D721Med (cell line): ENCODE data around the gene IQSEC3.

ENCODE experiments used
- DNase-seq: peaks from one replicate; pipeline ENCODE4 v3.0.0; 2011; ENCODE audit warnings: low spot score; ENCODE audit not compliant: insufficient read length
- FAIRE-seq: peaks from 2 replicates; lab custom pipeline; 2011; peaks lifted over from hg19 to GRCh38; lab: Jason Lieb, UNC
- TF ChIP-seq, protein P1 (sequence below): IDR thresholded peaks from 2 replicates; pipeline ENCODE4 v1.5.1; 2012; ENCODE audit warnings: mild to moderate bottlenecking, control low read depth; ENCODE audit not compliant: insufficient read depth; ENCODE audit errors: missing control alignments

Gene IQSEC3

DNA sequence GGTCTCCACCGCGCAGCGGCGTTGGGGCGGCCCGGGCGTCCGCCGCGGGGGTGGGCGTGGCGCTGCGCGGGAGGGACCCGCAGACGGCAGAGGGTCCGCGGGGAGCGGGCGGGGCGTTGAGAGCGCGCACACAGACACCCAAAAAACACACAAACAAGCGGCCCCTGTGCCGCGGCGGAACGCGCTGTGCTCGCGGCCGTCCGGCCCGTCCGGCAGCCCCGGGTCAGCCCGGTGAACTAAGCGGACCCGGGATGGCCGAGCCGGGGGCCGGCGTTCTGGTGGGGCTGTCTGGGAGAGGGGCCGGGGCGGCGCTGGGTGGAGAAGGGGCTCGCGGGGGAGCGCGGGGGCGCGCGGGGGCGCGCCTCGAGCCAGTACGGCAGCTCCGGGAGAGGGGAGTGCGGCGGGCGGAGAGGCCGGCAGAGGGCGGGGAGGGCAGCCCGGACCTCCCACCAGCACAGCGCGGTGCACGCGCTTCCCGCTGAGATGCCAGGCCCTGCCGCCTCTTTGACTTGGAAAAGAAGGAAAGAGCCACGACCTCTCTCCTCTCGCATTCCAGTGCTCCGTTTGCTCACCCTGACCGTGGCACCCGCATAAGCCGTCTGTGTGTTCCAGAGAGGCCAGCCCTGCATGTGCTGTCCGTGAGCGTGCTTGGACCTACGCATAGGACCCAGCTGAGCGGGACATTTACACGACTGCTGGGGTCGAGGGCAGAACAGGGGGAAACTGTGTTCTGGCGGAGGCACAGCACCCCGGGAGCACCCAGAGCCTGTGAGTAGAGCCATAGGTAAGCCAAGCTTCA is 137.1 kb downstream of the IQSEC3 start:
- TF ChIP-seq, protein P1, sequence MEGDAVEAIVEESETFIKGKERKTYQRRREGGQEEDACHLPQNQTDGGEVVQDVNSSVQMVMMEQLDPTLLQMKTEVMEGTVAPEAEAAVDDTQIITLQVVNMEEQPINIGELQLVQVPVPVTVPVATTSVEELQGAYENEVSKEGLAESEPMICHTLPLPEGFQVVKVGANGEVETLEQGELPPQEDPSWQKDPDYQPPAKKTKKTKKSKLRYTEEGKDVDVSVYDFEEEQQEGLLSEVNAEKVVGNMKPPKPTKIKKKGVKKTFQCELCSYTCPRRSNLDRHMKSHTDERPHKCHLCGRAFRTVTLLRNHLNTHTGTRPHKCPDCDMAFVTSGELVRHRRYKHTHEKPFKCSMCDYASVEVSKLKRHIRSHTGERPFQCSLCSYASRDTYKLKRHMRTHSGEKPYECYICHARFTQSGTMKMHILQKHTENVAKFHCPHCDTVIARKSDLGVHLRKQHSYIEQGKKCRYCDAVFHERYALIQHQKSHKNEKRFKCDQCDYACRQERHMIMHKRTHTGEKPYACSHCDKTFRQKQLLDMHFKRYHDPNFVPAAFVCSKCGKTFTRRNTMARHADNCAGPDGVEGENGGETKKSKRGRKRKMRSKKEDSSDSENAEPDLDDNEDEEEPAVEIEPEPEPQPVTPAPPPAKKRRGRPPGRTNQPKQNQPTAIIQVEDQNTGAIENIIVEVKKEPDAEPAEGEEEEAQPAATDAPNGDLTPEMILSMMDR: no peak
- FAIRE-seq: no peak

DNA sequence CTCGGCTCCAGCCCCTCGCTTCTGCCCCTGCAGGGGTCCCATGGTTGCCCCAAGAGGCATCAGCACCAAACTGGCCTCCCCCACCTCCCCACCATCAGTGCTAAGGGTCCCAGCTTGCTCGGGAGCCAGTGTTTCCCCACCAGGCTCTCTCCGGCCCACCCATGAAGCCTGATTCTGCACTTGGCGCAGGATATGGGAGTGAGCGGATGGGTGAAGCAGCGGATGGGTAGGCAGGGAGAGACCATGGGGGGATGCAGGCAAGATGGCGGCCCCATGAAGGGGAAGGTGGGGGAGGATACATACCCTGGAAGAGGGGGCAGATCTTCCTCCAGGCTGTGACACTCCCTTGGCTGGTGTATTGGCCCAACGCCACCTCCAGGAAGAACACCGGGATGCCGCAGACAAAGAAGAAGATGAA is 137.7 kb downstream of the IQSEC3 start:
- TF ChIP-seq, protein P1: no peak
- DNase-seq (no peak), FAIRE-seq (no peak)

More for the DNA sequence above, 137.1 kb downstream of the IQSEC3 start:
- peak; percentile 52 for DNase-seq

DNA sequence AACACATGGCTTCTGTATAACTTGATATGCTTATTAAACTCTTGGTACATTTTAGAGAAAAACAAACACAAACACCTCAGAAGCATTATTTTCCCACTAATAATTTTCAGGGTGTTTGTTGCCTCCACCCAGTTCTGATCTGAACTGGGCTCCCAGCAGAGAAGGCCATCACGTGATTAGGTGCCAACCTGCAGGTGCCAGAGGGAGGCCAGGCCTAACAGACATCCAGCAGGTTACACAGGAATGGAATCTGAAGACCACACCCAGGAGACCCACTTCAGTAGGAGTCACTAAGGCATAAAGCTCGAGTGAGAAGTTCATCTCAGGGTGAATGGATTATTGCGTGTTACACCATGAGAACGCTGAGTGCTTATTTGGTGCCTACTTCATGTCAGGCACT is 138.5 kb downstream of the IQSEC3 start:
- FAIRE-seq (no peak), DNase-seq (no peak)
- TF ChIP-seq, protein P1: no peak

DNA sequence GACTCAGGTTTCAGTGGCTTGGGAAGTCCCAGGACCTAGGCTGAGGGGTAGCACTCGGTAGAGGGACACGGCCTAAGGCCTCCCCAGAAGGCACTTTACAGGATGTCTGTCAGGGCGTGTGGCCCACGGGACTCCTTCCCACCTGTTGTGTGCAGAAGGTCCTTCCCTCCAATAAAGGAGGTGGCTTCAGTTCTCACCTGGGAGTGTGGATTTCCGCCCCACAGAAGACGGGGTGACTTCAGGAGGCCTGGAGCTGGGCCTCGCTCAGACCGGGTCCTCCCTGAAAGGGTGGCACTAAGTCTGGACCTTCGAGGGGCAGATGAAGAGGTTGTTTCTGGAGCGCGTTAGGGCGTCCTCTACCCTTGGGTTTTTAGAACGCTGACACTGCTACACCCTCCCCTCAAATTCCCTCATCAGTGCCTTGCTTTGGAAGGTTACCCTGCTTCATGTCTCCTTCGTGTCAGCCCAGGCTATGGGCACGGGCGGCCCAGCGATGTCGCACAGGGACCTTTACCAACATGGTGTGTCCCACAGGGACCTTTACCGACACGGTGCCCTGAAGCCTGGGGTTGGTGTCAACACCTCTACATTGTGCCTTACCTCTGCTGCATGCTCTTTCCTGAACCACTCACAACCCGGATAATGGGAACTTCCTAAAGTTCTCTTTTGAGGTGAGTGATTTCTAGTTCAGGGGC is 140.3 kb downstream of the IQSEC3 start:
- FAIRE-seq (no peak), DNase-seq (no peak)
- TF ChIP-seq, protein P1: no peak

DNA sequence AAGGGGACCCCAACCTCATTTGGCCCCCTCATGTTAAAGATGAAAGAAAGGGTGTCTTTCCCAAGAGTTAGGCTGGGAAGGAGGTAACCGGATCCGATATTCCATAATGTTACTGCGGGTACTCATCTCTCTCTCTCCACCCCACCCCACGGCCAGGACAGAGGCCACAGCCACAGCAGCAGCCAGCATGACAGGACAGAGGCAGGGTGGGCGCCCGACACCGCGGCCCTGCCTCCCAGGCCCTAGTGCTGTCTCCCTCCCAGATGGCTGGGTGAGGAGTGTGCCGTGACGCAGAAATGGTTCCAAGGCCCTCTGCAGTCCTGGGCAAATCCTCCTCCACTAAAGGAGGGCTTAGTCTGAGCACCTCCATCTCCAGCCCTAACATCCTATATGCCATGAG is 141.2 kb downstream of the IQSEC3 start:
- no peak for FAIRE-seq

DNA sequence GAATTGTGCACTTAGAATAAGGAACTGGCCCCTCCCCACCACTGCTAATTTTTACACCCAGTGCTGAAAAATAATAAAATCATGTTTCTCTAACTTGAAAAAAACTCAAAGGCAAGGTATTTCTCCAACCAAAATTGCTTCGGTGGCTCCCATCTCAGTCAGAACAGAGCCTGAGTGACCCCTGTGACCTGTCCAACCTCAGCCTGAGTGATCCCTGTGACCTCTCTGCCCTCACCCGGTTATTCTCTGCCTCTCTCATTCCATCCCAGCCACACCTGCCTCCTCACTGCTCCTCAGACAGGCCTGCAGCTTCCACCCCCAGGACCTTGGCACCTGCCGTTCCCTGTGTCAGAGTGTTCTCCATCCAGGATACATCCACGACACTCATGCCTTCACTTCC is 142.2 kb downstream of the IQSEC3 start:
- DNase-seq: no peak
- TF ChIP-seq, protein P1: no peak
- no peak for FAIRE-seq

More for the DNA sequence above, 141.2 kb downstream of the IQSEC3 start:
- DNase-seq: no peak
- TF ChIP-seq, protein P1: no peak

DNA sequence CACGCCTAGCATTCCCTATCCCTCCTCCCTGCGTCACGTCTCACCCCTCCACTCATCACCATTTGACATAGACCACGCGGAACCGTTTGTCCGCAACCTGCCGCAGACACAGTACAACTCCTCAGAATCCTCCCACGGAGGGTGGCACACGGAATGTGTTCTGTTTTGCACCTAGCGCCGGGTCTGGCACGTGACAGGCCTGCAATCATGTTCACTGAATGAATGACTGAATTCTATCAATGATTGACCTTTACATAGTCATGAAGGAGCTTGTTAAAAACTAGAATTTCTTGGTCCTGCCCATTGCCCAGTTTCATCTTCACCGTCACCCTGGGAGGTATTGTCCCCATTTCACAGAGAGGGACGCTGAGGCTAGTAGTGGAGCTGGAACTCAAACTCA is 142.7 kb downstream of the IQSEC3 start:
- TF ChIP-seq, protein P1: no peak
- DNase-seq (no peak), FAIRE-seq (no peak)
